ENCODE measurements around the gene SCAPER.

- TF ChIP-seq CTCF (IDR thresholded peaks at IDR 0.05) (no peak), POLR2AphosphoS5 (IDR thresholded peaks at IDR 0.05; ENCODE audit: low read depth, low read length) (no peak)
Observed at GRCh38 chr15:76565366-76565765, 339.8 kb downstream of the SCAPER start.
